H54 (cell line): ENCODE data around the gene OPN3.

Experiments used
- DNase-seq: peaks from one replicate; pipeline ENCODE4 v3.0.0; 2011; ENCODE audit warnings: low spot score, mixed read lengths; ENCODE audit not compliant: insufficient read length
- FAIRE-seq: peaks from 3 replicates; lab custom pipeline; 2011; peaks lifted over from hg19 to GRCh38; lab: Jason Lieb, UNC
- POLR2A ChIP-seq: IDR thresholded peaks from 2 replicates; pipeline ENCODE4 v1.6.1; 2011; ENCODE audit warnings: low read depth, mild to moderate bottlenecking, low read length

Gene OPN3

DNA sequence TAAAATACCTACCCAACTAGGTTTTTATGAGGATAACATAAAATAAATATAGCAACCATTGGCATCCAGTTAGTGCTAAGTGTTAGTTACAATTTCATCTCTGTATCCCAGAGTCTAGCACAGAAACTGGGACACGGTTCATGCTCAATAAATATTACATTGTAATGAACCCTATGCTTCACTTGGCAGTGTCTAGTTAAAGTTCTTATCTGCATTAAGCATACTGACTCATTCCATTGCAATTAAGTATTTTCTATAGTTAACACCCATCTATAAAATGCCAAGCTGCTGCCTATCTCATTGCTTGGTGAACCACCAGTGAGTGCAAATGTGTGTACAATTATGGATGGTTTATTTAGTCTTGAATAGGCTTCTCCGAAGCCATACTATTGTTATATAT lies 15.2 kb downstream of the OPN3 start:
- DNase-seq = no peak
- no peak for FAIRE-seq
- TF ChIP-seq POLR2A = no peak

DNA sequence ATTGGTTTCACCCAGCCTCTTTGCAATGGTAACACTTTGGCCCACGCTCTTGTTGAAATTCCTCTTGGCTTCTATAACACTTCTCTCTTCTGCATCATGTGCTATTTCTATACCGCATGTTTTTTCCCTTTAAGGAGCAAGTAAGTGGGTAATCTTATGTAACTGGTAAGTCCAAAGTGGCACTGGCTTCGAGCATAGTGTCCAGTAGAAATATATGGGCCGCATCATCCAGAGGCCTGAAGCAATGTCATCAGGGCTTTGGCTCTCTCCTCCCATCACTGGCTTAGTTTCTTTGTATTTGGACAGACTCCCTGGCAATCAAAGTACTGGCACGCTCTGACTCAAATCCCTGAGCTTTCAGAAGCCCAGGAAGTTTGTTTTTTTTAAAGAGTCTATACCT lies 17.5 kb downstream of the OPN3 start:
- FAIRE-seq (no peak), DNase-seq (no peak)
- no peak for TF ChIP-seq POLR2A

GRCh38 chr1:241617426-241617825 lies 22.7 kb downstream of the OPN3 start:
- DNase-seq (no peak), FAIRE-seq (no peak)
- TF ChIP-seq POLR2A = no peak

- DNase-seq = peak; percentile 30
- FAIRE-seq = no peak
- no peak for TF ChIP-seq POLR2A
Observed at GRCh38 chr1:241615043-241615974, 24.9 kb downstream of the OPN3 start.

GRCh38 chr1:241614572-241614971 lies 25.6 kb downstream of the OPN3 start:
- FAIRE-seq = no peak
- no peak for TF ChIP-seq POLR2A
- no peak for DNase-seq

DNA sequence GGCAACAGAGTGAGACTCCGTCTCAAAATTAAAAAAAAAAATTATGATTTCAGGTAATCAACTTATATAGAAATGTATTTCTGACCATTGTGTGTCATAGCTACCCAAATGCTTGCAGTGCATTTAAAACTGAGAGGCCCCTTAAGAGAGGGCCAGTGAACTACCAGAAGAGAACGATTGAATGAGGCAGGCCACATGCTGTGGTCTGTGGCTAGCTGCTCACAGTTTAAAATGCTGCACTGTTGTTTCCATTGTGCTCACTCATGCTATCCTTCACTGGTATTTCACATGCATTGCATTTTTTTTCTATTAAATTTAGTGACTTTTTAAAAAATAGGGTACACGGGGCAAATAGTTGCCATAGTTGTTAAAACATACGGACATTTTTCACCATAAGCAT lies 26.0 kb downstream of the OPN3 start:
- FAIRE-seq = no peak
- no peak for TF ChIP-seq POLR2A
- DNase-seq = no peak

DNA sequence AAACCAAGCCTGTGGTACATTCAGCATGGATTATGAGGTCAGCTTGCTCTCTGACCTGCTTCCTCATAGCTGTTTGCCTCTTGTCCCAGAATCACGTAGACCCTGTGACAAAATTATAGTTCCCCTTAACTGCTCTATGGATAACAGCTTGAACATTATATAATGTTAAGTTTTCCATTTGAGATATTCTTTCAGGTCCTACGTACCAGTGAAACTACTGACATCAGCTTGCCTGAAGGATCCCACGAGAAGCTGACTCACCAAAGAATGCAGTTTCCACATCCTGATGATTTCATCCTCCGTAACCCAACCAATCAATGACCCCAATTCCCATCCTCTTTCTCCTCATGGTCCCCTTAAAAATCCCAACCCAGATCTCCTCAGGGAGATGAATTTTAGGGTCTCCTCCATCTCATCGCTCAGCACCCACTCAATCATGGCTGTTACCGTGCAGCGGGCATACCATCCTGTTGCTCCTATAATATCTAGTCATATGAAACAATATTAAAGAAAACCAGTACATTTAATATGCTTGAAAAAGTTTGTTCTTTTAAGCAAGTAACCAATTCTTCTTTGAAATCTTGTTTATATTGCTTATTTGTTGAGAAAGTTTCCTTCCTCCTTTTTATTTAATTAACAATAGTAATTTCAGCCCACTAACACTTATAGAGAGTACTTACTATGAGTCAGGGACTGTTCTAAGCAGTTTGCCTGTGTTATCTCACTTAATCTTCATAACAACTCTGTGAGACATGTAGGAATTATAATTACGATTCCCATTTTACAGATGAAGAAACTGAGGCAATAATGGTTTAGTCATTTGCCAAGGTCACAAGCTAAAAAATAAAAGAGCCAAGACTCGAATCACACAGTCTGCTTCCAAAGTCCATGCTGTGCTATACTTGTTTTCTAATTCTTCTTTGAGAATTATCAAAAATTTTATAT lies 27.4 kb downstream of the OPN3 start:
- FAIRE-seq = no peak
- no peak for TF ChIP-seq POLR2A

GRCh38 chr1:241611736-241612135 lies 28.4 kb downstream of the OPN3 start:
- no peak for TF ChIP-seq POLR2A
- DNase-seq (no peak), FAIRE-seq (no peak)

More for the DNA sequence above, 27.4 kb downstream of the OPN3 start:
- no peak for DNase-seq

- TF ChIP-seq POLR2A = no peak
- no peak for DNase-seq
- no peak for FAIRE-seq
Observed at GRCh38 chr1:241611063-241611462, 29.1 kb downstream of the OPN3 start.

DNA sequence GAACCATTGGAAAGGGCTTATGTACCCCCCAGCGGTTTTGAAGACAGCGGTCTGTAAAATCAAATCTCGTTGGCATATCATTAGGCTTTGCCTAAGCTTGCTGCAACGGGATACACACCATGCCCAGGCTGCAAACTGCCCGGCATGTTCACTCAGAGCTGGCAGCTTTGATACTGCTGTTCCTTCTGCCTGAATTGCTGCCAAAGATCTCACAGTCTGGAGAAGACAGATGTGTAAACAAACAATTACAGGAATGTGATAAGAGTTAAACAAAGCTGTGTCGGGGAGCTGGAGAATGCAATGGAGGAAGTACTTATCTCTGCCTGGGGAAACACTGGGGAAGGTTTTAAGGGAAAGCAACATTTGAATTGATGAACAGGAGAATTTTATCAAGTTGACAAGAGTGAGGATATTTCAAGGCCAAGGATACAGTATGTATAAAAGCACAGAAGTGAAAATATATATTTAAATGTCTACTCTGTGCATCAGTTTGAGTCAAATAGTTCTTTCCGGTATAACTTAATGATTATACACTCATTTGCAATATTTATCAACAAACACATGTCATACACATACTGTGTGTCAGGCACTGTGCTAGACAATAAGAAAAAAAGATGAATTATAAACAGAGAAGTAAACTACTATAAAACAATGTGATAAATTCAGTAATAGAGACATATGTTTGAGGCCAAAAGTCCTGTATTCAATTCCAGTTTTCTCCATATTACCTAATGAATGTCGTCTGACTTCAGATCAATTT lies 29.9 kb downstream of the OPN3 start:
- FAIRE-seq (no peak), DNase-seq (no peak)
- no peak for TF ChIP-seq POLR2A

DNA sequence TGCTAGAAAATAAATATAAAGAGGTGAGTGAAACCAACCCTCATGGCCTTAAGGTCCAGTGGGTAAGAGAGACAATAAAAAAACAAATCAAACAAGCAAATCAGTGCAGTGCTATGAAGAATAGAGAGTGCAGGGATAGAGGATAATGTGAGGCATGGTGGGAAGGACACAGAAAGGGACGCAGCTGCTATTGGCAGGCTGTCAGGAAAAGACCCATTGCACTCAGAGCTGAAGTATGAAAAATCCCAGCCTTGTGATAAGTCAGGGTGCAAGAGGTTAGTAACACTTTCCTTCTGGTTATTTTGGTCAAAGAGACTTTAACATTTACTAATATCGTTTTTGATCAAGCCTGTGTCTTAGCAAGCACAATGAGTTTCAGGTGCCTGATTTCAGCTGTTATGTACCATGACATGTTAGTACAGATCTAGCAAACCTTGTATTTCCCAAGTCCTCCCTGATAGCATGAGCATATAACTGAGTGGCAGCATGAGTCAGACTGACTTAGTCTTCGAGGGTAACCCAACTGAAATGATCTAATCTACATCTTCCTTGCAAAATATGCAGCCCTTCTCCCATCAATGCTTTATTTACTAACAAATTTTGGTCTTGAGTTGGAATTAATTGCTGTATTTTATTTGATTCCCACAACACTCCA lies 31.7 kb downstream of the OPN3 start:
- FAIRE-seq = peak; percentile 11
- TF ChIP-seq POLR2A = no peak
- no peak for DNase-seq

DNA sequence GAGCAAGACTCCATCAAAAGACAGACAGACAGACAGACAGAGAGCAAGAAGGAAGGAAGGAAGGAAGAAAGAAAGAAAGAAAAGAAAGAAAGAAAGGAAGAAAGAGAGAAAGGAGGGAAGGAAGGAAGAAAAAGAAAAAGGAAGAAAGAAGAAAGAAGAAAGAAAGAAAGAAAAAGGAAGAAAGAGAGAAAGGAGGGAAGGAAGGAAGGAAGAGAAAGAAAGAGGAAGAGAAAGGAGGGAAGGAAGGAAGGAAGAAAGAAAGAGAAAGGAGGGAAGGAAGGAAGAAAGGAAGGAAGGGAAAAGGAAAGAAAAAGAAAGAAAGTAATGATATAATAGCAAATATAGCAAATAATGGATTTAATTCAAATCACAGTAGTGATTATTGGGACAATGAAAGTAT lies 32.7 kb downstream of the OPN3 start:
- DNase-seq (no peak), FAIRE-seq (no peak)
- TF ChIP-seq POLR2A = no peak

GRCh38 chr1:241606544-241606943 lies 33.6 kb downstream of the OPN3 start:
- no peak for TF ChIP-seq POLR2A

More at GRCh38 chr1:241606544-241606943, 33.6 kb downstream of the OPN3 start:
- DNase-seq (no peak), FAIRE-seq (no peak)
